IgD-negative memory B cell (primary cell): ENCODE measurements around the gene ANKAR. TPM values are rescaled to one million over a fixed set of nuclear protein-coding genes. Genes with fewer than 3 reads are reported as not detected.

Source experiments
- H3K27ac Mint-ChIP-seq, 3 donors: one replicate each; pipeline ENCODE4 v1.8.0; 2020 to 2022; ENCODE audit warnings: mild to moderate bottlenecking in 3 of 3, mixed read lengths in 3 of 3, moderate library complexity in 1 of 3
- H3K27me3 Mint-ChIP-seq: one replicate; pipeline ENCODE4 v1.8.0; 2021; ENCODE audit warnings: mixed read lengths
- H3K36me3 Mint-ChIP-seq: one replicate; pipeline ENCODE4 v1.8.0; 2020; ENCODE audit warnings: mild to moderate bottlenecking, mixed read lengths
- H3K4me1 Mint-ChIP-seq, 3 donors: one replicate each; pipeline ENCODE4 v1.8.0; 2020 to 2022; ENCODE audit warnings: mixed read lengths in 3 of 3, mild to moderate bottlenecking in 1 of 3
- H3K4me3 Mint-ChIP-seq, 4 donors: one replicate each; pipeline ENCODE4 v1.8.0; 2020 to 2022; ENCODE audit warnings: mild to moderate bottlenecking in 4 of 4, mixed read lengths in 4 of 4, moderate library complexity in 3 of 4
- H3K9me3 Mint-ChIP-seq, 3 donors: one replicate each; pipeline ENCODE4 v1.8.0; 2020 to 2021; ENCODE audit warnings: mixed read lengths in 3 of 3, mild to moderate bottlenecking in 1 of 3
- polyA plus RNA-seq: library from polyadenylated mRNA; unstranded; fragments of 300-500 nt; fragmentation: Illumina TruSeq; gene quantifications from one replicate; pipeline ENCODE4 v1.2.3, GENCODE V29; 2021

The ANKAR gene, protein sequence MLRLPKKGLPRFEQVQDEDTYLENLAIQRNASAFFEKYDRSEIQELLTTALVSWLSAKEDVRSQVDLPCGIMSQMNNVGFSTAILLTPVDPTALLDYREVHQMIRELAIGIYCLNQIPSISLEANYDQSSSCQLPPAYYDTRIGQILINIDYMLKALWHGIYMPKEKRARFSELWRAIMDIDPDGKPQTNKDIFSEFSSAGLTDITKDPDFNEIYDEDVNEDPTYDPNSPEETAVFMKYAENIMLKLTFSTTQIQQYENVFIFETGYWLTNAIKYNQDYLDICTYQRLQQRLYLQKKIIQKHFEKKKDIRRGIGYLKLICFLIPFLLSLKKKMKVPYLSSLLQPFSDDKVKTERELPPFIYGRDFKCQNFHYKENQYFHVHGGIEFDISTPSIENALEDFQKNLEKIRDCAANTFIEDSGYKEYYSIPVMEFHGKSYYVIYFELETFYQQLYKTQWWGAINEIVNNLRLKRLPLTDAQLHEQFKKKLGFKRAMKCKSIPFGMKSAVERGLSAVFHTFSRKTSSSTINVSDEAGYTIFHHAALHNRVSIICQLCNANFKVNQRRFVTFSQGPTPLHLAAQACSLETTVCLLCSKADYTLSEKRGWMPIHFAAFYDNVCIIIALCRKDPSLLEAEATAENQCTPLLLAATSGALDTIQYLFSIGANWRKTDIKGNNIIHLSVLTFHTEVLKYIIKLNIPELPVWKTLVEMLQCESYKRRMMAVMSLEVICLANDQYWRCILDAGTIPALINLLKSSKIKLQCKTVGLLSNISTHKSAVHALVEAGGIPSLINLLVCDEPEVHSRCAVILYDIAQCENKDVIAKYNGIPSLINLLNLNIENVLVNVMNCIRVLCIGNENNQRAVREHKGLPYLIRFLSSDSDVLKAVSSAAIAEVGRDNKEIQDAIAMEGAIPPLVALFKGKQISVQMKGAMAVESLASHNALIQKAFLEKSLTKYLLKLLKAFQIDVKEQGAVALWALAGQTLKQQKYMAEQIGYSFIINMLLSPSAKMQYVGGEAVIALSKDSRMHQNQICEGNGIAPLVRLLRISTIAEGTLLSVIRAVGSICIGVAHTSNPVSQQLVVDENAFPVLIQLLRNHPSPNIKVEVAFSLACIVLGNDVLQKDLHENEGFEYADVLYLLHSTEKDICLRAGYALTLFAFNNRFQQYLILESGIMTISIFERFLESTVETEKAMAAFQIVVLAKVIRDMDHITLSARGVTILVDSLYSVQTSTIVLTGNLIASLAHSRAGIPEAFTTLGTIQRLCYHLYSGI (N-terminal part only)
- polyA plus RNA-seq: 10.0 TPM

- Mint-ChIP-seq H3K27ac (peak within 1 kb of the TSS; percentile 94 to 99 (median 98)), H3K9me3 (peaks cover 0 to 8% (median 4%) of the 10 kb centered on the region in 3 donors), H3K4me1 (peaks cover 15 to 30% (median 30%) of the 10 kb centered on the region in 3 donors)
Observed at GRCh38 chr2:189674374-189675112, at the start of gene ANKAR. Gene ANKAR, plus strand, starts transcription at chr2:189674670. Its CDS starts 1,821 bp downstream, at chr2:189676491.

DNA sequence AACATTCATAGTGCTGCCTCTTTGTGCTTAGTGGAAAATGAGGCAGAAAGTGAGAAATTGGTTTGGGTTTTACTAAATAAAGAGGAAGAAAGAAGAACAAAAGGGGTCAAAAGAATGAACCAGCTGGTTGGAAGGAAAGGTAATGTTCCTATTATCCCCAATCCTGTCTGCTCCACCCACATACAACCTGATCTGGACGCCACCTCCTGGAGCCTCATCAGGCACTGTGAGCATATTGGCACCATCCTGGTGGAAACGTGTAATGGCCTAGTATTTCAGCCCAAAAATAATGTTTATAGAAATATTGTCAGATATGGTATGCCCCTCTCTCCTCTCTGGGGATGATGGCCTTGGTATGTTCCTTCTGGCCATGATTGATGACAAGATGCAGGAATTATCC is 48.8 kb upstream of the ANKAR start:
- Mint-ChIP-seq H3K27ac (no peak overlapping the region), H3K9me3 (no peaks in the 10 kb centered on the region), H3K4me1 (peaks cover 0 to 1% (median 0%) of the 10 kb centered on the region in 3 donors), H3K4me3 (no peak overlapping the region), H3K27me3 (peaks cover 7% of the 10 kb centered on the region), H3K36me3 (no peaks in the 10 kb centered on the region)

More at GRCh38 chr2:189674374-189675112, at the start of gene ANKAR:
- H3K36me3 Mint-ChIP-seq: peaks cover 6% of the 10 kb centered on the region
- peak within 1 kb of the TSS; percentile 92 to 98 (median 97) for H3K4me3 Mint-ChIP-seq
- no peaks in the 10 kb centered on the region for H3K27me3 Mint-ChIP-seq

- H3K27me3 Mint-ChIP-seq: peaks cover 7% of the 10 kb centered on the region
- H3K4me3 Mint-ChIP-seq: no peak overlapping the region
- no peaks in the 10 kb centered on the region for H3K9me3 Mint-ChIP-seq
- H3K36me3 Mint-ChIP-seq: no peaks in the 10 kb centered on the region
- H3K27ac Mint-ChIP-seq: no peak overlapping the region
- peaks cover 0 to 1% (median 0%) of the 10 kb centered on the region in 3 donors for H3K4me1 Mint-ChIP-seq
Observed at GRCh38 chr2:189627789-189628188, 46.7 kb upstream of the ANKAR start.

- no peaks in the 10 kb centered on the region for H3K4me1 Mint-ChIP-seq
- no peaks in the 10 kb centered on the region for H3K36me3 Mint-ChIP-seq
- H3K9me3 Mint-ChIP-seq: no peaks in the 10 kb centered on the region
- H3K4me3 Mint-ChIP-seq: no peak overlapping the region
- peaks cover 7% of the 10 kb centered on the region for H3K27me3 Mint-ChIP-seq
- no peak overlapping the region for H3K27ac Mint-ChIP-seq
Observed at GRCh38 chr2:189628817-189629530, 45.5 kb upstream of the ANKAR start.

DNA sequence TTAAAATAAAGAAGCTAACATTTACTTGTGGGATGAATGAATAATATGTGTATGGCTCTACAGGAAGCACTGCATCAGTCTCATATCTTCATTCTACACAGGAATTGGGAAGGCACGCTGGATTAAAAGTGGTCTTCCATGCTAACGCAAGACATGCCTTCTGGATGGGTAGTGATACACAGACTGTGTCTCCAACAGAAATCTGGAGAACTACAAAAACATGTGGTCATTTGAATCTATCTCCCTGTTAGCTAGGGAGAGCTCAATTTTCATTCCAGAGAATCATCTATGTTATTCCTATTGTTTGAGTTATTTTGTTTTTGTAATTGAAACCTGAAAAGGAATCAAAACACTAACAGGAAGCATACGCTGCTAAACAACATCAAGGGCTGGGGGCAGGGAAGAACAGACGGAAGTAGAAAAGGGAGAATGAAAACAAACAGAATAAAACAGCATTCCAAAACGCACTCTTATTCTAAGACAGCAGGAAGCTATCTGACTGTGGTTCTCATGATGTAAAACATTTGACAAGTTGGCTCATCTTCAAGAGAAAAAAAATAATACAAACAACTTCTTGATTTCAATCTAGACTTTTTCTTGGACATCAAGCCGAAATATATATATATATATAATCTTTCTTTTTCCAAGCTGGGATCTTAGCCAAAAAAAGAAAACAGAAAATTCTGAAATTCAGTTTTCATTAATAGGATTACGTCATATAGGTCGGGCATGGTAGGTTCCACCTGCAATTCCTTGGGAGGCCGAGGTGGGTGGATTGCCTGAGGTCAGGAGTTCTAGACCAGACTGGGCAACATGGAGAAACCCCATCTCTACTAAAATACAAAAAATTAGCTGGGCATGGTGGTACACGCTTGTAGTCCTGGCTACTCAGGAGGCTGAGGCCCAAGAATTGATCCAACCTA is 44.7 kb upstream of the ANKAR start:
- Mint-ChIP-seq H3K4me1 (no peaks in the 10 kb centered on the region), H3K4me3 (no peak overlapping the region), H3K9me3 (no peaks in the 10 kb centered on the region), H3K27me3 (peaks cover under 1% of the 10 kb centered on the region), H3K27ac (no peak overlapping the region), H3K36me3 (no peaks in the 10 kb centered on the region)

GRCh38 chr2:189631849-189632248 is 42.6 kb upstream of the ANKAR start:
- Mint-ChIP-seq H3K27me3 (no peaks in the 10 kb centered on the region), H3K27ac (no peak overlapping the region), H3K4me1 (peaks cover 0 to 4% (median 0%) of the 10 kb centered on the region in 3 donors), H3K36me3 (no peaks in the 10 kb centered on the region), H3K9me3 (no peaks in the 10 kb centered on the region), H3K4me3 (no peak overlapping the region)

DNA sequence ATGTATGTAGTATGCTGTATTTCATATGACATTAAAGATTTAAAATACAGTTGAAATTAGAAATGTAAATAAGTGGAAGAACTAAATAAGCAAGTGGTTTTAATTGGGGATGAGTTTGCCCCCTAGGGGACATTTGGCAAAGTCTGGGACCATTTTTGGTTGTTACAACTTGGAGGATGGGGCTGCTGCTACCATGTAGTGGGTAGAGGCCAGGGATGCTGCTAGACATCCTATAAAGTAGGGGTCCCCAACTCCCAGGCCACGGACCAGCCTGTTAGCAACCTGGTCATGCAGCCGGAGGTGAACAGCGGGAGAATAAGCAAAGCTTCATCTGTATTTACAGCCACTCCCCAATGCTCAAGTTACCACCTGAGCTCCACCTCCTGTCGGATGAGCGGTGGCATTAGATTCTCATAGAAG is 41.1 kb upstream of the ANKAR start:
- Mint-ChIP-seq H3K9me3 (no peaks in the 10 kb centered on the region), H3K36me3 (no peaks in the 10 kb centered on the region), H3K27me3 (no peaks in the 10 kb centered on the region), H3K4me3 (no peak overlapping the region), H3K4me1 (peaks cover 0 to 4% (median 0%) of the 10 kb centered on the region in 3 donors), H3K27ac (no peak overlapping the region)

DNA sequence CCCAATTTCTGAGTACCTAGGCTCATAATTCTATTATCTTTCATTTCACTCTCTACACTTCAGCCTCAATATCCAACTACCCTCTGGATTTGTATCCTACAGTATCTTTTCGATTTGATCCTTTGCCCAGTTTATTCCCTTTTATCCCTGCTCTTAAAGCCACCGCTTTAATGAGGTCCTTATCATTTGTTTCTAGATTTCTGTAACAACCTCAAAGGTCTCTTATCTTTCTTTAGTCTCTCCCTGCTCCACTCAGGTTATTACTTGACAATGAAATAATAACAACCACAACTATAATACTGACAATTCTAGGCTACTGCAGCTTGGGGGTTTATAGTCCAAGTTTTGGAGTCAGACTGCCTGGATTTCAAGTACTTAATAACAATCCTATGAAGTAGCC is 39.1 kb upstream of the ANKAR start:
- Mint-ChIP-seq H3K27ac (no peak overlapping the region), H3K9me3 (no peaks in the 10 kb centered on the region), H3K27me3 (no peaks in the 10 kb centered on the region), H3K4me3 (no peak overlapping the region), H3K36me3 (no peaks in the 10 kb centered on the region), H3K4me1 (peaks cover 0 to 4% (median 0%) of the 10 kb centered on the region in 3 donors)

DNA sequence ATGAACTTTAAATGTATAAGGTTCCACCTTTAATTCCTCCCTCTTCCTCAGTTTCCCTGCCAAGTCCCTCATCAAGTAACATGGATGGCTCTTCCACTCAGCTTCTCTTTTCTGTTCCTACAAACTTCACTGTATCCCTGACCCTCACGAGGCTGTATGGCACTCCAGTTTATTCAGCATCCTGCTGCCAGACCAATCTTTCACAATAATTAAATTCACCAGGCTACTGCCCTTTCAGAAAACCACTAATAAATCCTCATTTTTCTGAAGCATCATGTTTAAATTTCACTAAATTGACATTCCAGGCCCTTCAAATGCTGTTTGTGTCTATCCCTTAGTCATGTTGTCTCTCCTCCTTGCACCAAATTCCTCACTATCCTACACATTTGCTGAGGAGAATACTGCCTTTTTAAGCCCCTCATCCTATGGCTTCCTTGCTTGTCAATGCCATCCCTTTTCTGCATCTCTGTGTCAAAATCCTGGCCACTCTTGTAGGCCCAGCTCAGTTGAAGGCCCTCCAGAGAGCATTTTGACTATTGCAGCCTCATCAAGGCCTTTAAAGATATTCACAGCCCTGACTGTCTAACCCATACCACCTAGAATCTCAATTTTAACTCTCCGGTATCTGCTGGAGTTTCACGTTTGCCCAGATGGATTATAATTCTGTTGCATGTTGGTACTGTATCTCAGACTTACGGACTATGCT is 36.0 kb upstream of the ANKAR start:
- Mint-ChIP-seq H3K36me3 (peaks cover 2% of the 10 kb centered on the region), H3K27me3 (no peaks in the 10 kb centered on the region), H3K4me1 (peaks cover 0 to 4% (median 0%) of the 10 kb centered on the region in 3 donors), H3K9me3 (no peaks in the 10 kb centered on the region), H3K4me3 (no peak overlapping the region), H3K27ac (peak overlapping the region in 1 of 3 donors; percentile 6)

DNA sequence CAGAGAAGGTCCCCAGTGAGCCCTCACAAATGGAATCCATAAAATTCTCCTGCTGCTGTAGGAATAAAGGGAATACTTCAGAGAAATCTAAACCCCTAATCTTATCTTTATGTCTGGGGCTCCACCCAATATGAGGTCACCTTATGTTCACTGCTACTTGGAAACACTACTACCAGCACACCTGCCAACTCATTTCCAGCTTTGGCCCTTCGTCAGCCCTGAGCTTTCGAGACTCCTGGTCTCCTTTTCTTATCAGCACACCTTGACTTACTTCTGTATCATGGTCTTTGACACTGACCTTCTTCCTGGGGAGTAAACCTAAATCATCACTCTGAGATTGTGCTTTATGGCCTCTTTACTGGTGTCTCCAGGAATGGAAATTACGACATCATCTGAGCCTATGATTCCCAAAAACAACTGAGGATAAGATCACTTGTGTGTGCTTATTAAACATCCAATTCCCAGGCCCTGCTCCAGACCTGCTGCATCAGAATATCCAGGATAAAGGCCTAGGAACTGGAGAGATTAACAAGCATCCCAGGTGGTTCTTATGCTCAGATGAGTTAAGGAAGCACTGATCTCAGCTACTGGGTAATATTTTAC is 35.4 kb upstream of the ANKAR start:
- Mint-ChIP-seq H3K4me1 (peaks cover 0 to 4% (median 0%) of the 10 kb centered on the region in 3 donors), H3K4me3 (no peak overlapping the region), H3K27me3 (no peaks in the 10 kb centered on the region), H3K27ac (no peak overlapping the region), H3K36me3 (peaks cover 2% of the 10 kb centered on the region), H3K9me3 (no peaks in the 10 kb centered on the region)

GRCh38 chr2:189641002-189641401 is 33.5 kb upstream of the ANKAR start:
- peaks cover 2% of the 10 kb centered on the region for H3K36me3 Mint-ChIP-seq
- no peaks in the 10 kb centered on the region for H3K27me3 Mint-ChIP-seq
- no peaks in the 10 kb centered on the region for H3K9me3 Mint-ChIP-seq
- H3K4me1 Mint-ChIP-seq: no peaks in the 10 kb centered on the region
- H3K27ac Mint-ChIP-seq: peak overlapping the region in 1 of 3 donors; percentile 45
- H3K4me3 Mint-ChIP-seq: no peak overlapping the region

GRCh38 chr2:189641590-189641989 is 32.9 kb upstream of the ANKAR start:
- Mint-ChIP-seq H3K4me1 (no peaks in the 10 kb centered on the region), H3K27me3 (no peaks in the 10 kb centered on the region), H3K27ac (peak overlapping the region in 1 of 3 donors; percentile 45), H3K36me3 (peaks cover 2% of the 10 kb centered on the region), H3K4me3 (no peak overlapping the region), H3K9me3 (no peaks in the 10 kb centered on the region)
